PC-3 (cell line): ENCODE measurements around the gene DLD. TPM values are rescaled to one million over a fixed set of nuclear protein-coding genes. Genes with fewer than 3 reads are reported as not detected.

ENCODE experiments used
- ATAC-seq: fragments of 200-7000 bp; cut with Tn5 transposase; 2 replicates; pipeline ENCODE4 v1.9.1; 2020; ENCODE audit warnings: mild to moderate bottlenecking, moderate library complexity
- BruUV-seq: library from RNA; stranded (reverse); fragments of 400-500 nt; replicated peaks from 2 replicates; lab custom pipeline; 2021; lab: Mats Ljungman, UMichigan
- CTCF ChIA-PET: fragments of 300-600 bp; sonication (Branson Sonifier 250); formaldehyde crosslinking; loops from one replicate; lab custom pipeline; 2022; ENCODE audit warnings: antibody characterized with exemption; lab: Charles Lee
- POLR2A ChIA-PET: fragments of 300-600 bp; sonication (Branson Sonifier 250); formaldehyde crosslinking; loops from one replicate; lab custom pipeline; 2022; ENCODE audit warnings: antibody characterized with exemption; ENCODE audit not compliant: unreplicated experiment; lab: Charles Lee
- DNase-seq: peaks from one replicate; pipeline ENCODE4 v3.0.0-alpha.2; 2015
- H2AFZ ChIP-seq: fragments of 300-600 bp; sonication (generic); 2 replicates; pipeline ENCODE4 v1.6.0; 2016; ENCODE audit warnings: antibody characterized with exemption, low read length
- H3F3A ChIP-seq: fragments of 300-600 bp; sonication (generic); one replicate; pipeline ENCODE4 v1.6.0; 2017; ENCODE audit warnings: antibody characterized with exemption, low read length, control low read depth, mild to moderate bottlenecking; ENCODE audit not compliant: unreplicated experiment
- H3K27ac ChIP-seq: fragments of 300-600 bp; sonication (generic); 2 replicates; pipeline ENCODE4 v1.5.1; 2016; ENCODE audit warnings: mild to moderate bottlenecking, low read length
- H3K27me3 ChIP-seq: fragments of 300-600 bp; sonication (generic); 2 replicates; pipeline ENCODE4 v1.6.1; 2016; ENCODE audit warnings: low read length, mixed read lengths
- H3K36me3 ChIP-seq: fragments of 300-600 bp; sonication (generic); 2 replicates; pipeline ENCODE4 v1.6.1; 2016; ENCODE audit warnings: low read depth, mixed run types, low read length, mixed read lengths
- H3K4me1 ChIP-seq: fragments of 300-600 bp; sonication (generic); 2 replicates; pipeline ENCODE4 v1.5.1; 2016; ENCODE audit warnings: low read length; ENCODE audit not compliant: insufficient read depth
- H3K4me2 ChIP-seq: fragments of 300-600 bp; sonication (generic); 2 replicates; pipeline ENCODE4 v1.6.0; 2016; ENCODE audit warnings: low read length
- H3K4me3 ChIP-seq: fragments of 300-600 bp; sonication (generic); 2 replicates; pipeline ENCODE4 v1.5.1; 2016; ENCODE audit warnings: mild to moderate bottlenecking, low read length, mixed read lengths
- H3K79me2 ChIP-seq: fragments of 300-600 bp; sonication (generic); 2 replicates; pipeline ENCODE4 v1.6.1; 2017; ENCODE audit warnings: low read length, mixed read lengths
- H3K9ac ChIP-seq: fragments of 300-600 bp; sonication (generic); 2 replicates; pipeline ENCODE4 v1.6.0; 2016; ENCODE audit warnings: mild to moderate bottlenecking, low read length
- H3K9me2 ChIP-seq: fragments of 300-600 bp; sonication (generic); replicated peaks from 2 replicates; pipeline ENCODE4 v1.6.1; 2016; ENCODE audit warnings: mixed run types, low read length, mixed read lengths
- H3K9me3 ChIP-seq: fragments of 300-600 bp; sonication (generic); 2 replicates; pipeline ENCODE4 v1.6.1; 2016; ENCODE audit warnings: low read length, mixed read lengths
- H4K20me1 ChIP-seq: fragments of 300-600 bp; sonication (generic); 2 replicates; pipeline ENCODE4 v1.6.1; 2016; ENCODE audit warnings: low read length, mixed read lengths
- CTCF ChIP-seq: fragments of 300-600 bp; sonication (generic); conservative IDR thresholded peaks from 2 replicates; pipeline ENCODE4 v1.5.1; 2017; ENCODE audit warnings: antibody characterized with exemption, low read depth, mild to moderate bottlenecking, low read length
- EZH2 ChIP-seq: fragments of 300-600 bp; sonication (generic); IDR thresholded peaks from one replicate; pipeline ENCODE4 v1.6.1; 2017; ENCODE audit warnings: antibody characterized with exemption, mild to moderate bottlenecking, low read length; ENCODE audit not compliant: unreplicated experiment
- EZH2phosphoT487 ChIP-seq: fragments of 300-600 bp; sonication (generic); IDR thresholded peaks from 2 replicates; pipeline ENCODE4 v1.6.1; 2018; ENCODE audit warnings: mild to moderate bottlenecking, antibody characterized with exemption, low read length, borderline replicate concordance
- intact Hi-C: fragments of 100-400 bp; cut with micrococcal nuclease; formaldehyde crosslinking; loops from 2 replicates; pipeline ENCODE4 v1.9.0; 2023
- total RNA-seq: library from RNA; depleted of rRNA; stranded (reverse); fragments of >200 nt; gene quantifications from 2 replicates; pipeline ENCODE4 v1.2.3, GENCODE V29; 2014

The DLD gene
- total RNA-seq, 1 experiment from 2014 or later, result 64.0 TPM

- Histone ChIP-seq H3K9me2 (no peaks in the 10 kb centered on the region), H3K79me2 (peaks cover 3% of the 10 kb centered on the region; the same call in 1 of the 2 replicates), H3K4me3 (no peak overlapping the region), H3K9me3 (no peaks in the 10 kb centered on the region), H3K36me3 (peaks cover 64% of the 10 kb centered on the region), H4K20me1 (no peaks in the 10 kb centered on the region), H3K4me1 (no peaks in the 10 kb centered on the region), H3K4me2 (no peak overlapping the region), H3F3A (no peaks in the 10 kb centered on the region), H3K9ac (no peak overlapping the region), H3K27ac (no peak overlapping the region), H3K27me3 (no peaks in the 10 kb centered on the region), H2AFZ (no peak overlapping the region)
- ChIA-PET POLR2A (no interaction called here), CTCF (no interaction called here)
- no peak for ATAC-seq
- intact Hi-C loops, result no loop called here
- no TSS peak for BruUV-seq
- TF ChIP-seq CTCF (no peak), EZH2phosphoT487 (no peak), EZH2 (no peak)
- no peak for DNase-seq
These were observed 16.8 kb downstream of the DLD start for GRCh38 chr7:107907790-107908189.

GRCh38 chr7:107909445-107909844, 18.5 kb downstream of the DLD start:
- Histone ChIP-seq H3K9ac (no peak overlapping the region), H3K79me2 (peaks cover 8% of the 10 kb centered on the region; the same call in 1 of the 2 replicates), H3F3A (no peaks in the 10 kb centered on the region), H3K9me2 (no peaks in the 10 kb centered on the region), H4K20me1 (peaks cover 4% of the 10 kb centered on the region; the same call in 1 of the 2 replicates), H3K4me3 (no peak overlapping the region), H3K36me3 (peaks cover 52% of the 10 kb centered on the region), H3K4me2 (no peak overlapping the region), H3K27me3 (no peaks in the 10 kb centered on the region), H3K4me1 (peaks cover 12% of the 10 kb centered on the region), H3K27ac (no peak overlapping the region), H3K9me3 (no peaks in the 10 kb centered on the region), H2AFZ (no peak overlapping the region)
- no peak for TF ChIP-seq EZH2
- TF ChIP-seq CTCF, result no peak
- no peak for TF ChIP-seq EZH2phosphoT487
- no TSS peak for BruUV-seq
- intact Hi-C loops, result no loop called here
- ATAC-seq (no peak), DNase-seq (no peak)
- POLR2A ChIA-PET, result no interaction called here
- CTCF ChIA-PET, result no interaction called here

GRCh38 chr7:107911981-107912380, 21.0 kb downstream of the DLD start:
- Histone ChIP-seq H4K20me1 (peaks cover 5% of the 10 kb centered on the region; the same call in 1 of the 2 replicates), H3K9ac (no peak overlapping the region), H3K9me2 (no peaks in the 10 kb centered on the region), H3K79me2 (peaks cover 17% of the 10 kb centered on the region), H3K9me3 (no peaks in the 10 kb centered on the region), H3K27ac (no peak overlapping the region), H3K4me3 (no peak overlapping the region), H3F3A (no peaks in the 10 kb centered on the region), H3K4me2 (no peak overlapping the region), H2AFZ (no peak overlapping the region), H3K4me1 (peaks cover 13% of the 10 kb centered on the region), H3K27me3 (no peaks in the 10 kb centered on the region), H3K36me3 (peaks cover 43% of the 10 kb centered on the region)
- TF ChIP-seq EZH2 (no peak), CTCF (no peak), EZH2phosphoT487 (no peak)
- DNase-seq, result no peak
- BruUV-seq, result no TSS peak
- intact Hi-C loops, result no loop called here
- ChIA-PET POLR2A (interaction anchor here (0.6 kb wide), 1 partner anchor 41 kb away, joined by 3 read pairs; no protein-coding TSS in a partner anchor), CTCF (no interaction called here)
- ATAC-seq, result no peak
